C4-2B (cell line): ENCODE results near the gene UACA.

Experiments used
- ZFX ChIP-seq: fragments of 450-650 bp; IDR thresholded peaks from 2 replicates; pipeline ENCODE4 v1.6.1; 2017
- TF ChIP-seq, protein P1 (sequence below): fragments of 450-650 bp; conservative IDR thresholded peaks from 2 replicates; pipeline ENCODE4 v1.5.1; 2017; ENCODE audit warnings: mild to moderate bottlenecking

DNA sequence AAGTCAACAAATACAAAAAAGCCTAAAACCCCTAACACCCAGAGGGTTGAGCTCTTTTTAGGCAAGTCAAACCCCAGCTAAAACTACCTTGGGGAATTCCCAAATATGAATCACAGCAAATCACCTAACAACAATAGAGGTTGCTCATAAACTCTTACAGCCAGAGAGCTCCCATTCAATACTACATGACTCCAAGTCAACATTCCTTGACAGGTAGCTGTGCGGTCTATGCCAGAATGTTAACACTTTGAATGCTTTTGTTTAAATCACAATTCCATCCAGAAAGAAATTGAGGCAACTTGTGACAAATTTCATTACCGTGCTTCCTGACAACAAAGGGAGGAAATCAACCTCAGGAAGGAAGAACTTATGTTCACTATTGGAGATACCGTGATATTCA lies 7.5 kb upstream of the UACA start:
- TF ChIP-seq, protein P1, sequence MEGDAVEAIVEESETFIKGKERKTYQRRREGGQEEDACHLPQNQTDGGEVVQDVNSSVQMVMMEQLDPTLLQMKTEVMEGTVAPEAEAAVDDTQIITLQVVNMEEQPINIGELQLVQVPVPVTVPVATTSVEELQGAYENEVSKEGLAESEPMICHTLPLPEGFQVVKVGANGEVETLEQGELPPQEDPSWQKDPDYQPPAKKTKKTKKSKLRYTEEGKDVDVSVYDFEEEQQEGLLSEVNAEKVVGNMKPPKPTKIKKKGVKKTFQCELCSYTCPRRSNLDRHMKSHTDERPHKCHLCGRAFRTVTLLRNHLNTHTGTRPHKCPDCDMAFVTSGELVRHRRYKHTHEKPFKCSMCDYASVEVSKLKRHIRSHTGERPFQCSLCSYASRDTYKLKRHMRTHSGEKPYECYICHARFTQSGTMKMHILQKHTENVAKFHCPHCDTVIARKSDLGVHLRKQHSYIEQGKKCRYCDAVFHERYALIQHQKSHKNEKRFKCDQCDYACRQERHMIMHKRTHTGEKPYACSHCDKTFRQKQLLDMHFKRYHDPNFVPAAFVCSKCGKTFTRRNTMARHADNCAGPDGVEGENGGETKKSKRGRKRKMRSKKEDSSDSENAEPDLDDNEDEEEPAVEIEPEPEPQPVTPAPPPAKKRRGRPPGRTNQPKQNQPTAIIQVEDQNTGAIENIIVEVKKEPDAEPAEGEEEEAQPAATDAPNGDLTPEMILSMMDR: no peak
- TF ChIP-seq ZFX: no peak
